COR-L47 (cell line): ENCODE measurements around the gene EPC1.
"Not testable (repeated sequence)": the region's sequence is repeated elsewhere in the genome, so short reads cannot be mapped to it uniquely, and the experiment has no call there.

Source experiments
- DNase-seq: peaks from one replicate; lab custom pipeline; 2025; lab: John Stamatoyannopoulos, UW

Gene EPC1

DNA sequence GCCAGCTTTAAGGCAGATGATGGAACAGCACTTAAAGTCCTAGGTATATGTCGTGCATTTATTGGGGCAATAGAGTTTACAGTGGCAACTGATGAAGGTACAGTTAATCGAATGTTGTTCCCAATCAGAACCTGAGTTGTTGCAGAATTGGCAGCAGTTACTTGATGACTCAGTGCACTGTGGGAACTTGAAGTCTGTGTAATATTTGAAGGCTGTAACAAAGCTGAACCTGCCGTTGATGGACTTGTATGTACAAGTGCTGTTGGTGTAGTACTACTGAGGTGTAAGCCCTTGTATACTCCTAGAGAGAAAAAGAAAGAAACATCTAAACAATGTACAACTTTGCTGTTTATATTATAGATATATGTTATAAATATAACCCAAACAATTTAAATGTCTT is 75.3 kb downstream of the EPC1 start:
- no peak for DNase-seq

DNA sequence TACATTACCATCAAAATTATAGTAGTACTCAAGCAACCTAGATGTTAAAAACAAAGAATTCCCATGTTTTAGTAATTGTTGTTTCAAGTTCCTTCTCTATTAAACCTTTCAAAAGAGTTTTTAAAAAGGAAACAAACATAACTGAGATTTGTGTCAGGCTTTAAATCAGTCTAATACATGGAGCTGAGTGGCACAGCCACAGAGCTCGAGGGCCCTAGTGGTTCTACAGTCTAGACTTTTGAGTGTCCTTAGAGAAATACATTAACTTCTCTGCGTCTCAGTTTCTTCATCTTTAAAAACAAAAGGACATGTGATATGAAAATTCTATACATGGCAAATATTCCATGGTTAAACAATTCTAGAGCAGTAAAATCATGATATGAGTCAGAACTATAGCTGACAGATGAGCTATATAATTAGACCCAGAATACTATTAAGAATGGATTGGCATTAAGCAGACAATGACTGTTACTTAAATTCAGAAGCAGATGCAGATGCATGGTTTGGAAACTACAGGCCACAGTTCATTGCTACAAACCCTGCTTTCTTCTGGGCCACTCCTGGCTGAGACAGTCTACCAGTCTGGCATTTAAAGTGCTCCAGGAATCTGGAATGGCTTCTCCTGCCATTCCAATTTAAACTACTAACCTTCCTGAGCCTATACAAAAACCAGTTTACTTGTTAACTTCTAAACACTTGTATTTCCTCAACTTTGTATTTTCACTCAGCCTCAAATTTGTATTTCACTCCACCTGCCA is 77.4 kb downstream of the EPC1 start:
- no peak for DNase-seq

DNA sequence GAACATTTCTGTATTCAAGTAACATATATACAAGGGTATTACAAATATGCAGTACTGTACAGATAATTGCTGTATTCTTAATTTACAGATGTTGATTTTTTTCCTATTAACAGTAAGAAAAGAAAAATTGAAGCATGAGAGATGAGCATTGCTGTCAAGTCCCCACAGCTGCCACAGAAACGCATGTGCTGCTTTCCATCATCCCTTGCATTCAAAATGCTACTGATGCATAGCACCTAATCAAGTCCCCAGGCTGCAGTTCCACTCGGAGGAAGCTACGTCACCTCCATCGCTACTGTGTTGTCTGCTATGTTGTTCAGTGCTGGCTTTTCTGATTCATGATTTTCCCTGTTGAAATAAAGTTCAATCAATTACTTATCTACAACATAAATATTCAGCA is 78.2 kb downstream of the EPC1 start:
- DNase-seq = no peak

DNA sequence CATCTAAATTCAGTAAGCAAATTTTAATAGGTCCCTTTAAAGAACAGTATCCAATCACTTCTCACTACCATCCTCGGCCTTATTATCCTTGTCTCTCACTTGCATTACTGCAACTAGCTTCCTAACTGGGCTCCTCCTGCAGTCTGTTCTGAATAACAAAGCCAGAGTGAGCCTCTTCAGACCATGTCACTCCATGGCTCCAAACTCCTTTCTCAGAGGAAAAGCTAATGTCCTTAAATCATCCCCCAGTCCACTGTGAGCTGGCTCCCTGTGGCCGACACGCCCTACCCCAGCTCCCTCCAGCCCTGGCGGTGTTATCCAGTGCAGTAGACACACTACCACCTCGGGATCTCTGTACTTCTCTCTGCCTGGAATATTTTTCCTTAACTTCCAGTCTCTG is 80.0 kb downstream of the EPC1 start:
- no peak for DNase-seq

DNA sequence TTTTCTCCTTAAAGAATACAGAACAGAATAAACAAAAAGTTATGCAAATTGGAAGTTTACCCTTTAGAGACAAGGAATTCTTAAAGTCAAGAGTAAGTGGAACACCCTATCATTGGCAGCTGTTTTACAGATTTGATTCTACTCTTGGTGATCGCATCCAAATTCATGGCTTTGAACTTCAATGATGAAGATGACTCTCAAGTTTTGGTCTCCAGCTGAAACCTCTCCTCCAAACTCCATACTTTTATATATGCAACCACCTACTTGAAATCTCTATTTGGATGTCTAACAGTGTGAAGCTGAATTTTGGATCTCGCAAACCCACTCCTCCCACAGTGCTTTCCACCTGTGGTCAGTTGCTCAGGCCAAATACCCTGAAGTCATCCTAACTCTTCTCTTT is 80.4 kb downstream of the EPC1 start:
- DNase-seq = no peak

DNA sequence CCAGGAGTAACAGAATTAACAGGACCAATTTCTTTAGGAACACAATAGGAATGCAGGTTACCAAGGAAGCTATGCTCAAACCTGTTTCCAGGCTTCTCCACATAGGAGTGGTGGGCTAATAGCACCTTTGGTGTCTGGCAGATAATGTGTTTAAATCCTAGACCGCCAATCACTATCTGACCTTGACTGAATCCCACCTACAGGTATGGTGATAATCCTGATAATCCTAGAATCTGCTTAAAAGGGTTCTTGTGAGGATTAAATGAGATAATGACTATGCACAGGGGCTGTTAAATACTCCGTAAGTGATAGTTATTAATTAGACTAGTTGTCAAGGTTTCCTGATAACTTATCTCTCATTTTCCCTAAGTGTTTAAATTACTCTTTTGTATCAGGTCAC is 81.2 kb downstream of the EPC1 start:
- DNase-seq = no peak

DNA sequence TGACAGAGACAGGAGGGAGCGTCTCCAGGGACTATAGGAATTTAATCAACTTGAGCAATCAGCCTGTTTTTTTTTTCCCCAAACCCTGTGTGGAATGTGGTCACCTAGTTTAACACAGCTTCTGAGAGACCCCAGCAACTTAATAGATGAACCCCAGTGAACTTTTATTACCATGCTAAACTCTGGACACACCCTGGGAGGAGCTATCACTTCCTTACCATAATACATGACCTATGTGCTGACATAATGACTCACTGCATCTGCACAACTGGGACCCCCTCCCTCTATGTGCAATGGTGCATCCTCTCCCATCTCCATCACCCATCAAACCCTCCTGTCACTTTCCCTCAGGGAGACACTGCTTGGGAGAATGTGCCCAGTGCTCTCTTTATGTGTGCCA is 83.7 kb downstream of the EPC1 start:
- no peak for DNase-seq

DNA sequence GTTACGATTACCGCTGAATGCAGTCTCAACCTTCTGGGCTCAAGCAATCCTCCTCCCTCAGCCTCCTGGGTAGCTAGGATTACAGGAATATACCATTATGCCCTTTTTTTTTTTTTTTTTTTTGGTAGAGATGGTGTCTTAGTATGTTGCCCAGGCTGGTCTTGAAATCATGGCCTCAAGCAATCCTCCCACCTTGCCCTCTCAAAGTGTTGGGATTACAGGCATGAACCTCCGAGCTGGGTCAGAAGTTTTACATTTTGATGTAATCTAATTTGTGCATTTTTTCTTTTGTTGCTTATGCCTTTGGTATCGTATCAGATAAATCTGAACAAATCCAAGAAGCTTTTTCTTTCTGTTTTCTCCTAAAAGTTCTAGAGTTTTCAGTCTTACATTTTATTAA is 87.4 kb downstream of the EPC1 start:
- no peak for DNase-seq

DNA sequence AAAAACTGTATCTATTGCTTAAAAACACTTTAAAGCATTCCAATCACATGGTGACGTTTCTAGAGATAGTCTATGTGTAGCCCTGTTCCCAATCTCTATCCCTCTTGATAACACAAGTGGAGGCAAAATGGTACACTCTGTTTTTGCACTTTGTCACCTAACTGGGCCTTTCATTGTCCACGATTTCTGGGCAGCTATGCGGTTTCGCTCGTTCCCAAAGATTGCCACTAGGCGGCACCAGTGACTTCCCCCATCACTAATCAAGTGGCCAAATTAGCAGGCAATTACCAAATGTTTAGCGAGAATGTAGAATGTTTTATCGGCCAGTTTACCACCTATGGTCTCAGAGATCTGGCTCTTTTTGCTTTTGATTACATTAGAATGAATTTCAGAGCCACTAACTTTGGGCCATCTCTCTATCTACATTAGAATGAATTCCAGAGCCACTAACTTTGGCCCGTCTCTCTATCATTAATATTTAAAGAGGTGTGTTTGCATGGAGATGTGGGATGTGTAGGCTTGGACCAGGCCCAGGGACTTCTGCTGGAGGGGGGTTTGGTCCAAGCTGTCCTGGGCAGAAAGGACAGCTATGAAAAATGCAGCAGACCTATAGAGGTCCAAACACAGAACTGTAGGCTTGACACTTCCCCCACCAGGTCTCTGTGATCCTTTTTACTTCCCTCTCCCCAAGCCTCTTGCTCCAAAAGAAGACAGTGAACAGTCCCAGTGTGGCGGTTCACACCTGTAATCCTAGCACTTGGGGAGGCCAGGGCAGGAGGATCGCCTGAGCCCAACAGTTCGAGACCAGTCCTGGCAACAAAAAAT is 90.1 kb downstream of the EPC1 start:
- peak; percentile 4 for DNase-seq

DNA sequence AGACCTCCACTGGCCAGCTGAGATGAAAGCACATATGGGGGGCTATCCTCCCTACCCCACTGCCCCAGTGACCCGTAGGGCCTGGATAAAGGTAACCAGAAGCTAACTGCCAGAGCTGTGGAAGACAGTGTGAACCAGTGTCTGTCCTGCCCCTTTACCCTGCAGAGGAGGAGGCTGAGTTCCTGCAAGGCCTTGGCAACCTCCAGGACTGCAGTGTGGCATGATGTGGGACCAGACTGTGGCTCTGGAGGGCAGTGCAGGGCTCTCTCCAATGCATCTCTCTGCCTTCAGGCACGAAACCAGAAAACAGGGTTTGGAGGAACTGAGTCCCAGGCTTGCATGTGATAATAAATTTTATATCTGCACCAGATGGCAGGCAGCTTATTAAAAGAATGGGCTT is 93.1 kb downstream of the EPC1 start:
- DNase-seq = no peak

DNA sequence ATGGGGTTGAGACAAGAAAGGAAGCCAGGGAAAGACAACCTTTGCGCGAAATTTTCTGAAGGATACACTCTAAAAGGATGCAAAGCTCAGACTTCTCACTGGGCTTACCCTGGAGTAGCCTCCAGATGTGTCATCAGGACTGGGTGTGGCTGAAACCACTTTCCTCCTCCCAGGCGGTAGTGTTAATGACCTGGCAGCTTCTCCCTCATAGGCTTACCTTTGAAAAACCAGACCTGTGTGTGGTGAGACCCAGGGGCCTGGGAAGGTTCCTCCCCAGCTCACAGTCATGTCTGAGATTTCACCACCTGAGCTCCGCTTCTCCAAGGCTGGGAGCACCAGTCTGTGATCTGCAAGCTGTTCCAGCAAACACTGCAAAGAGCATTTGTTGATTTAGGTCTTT is 93.7 kb downstream of the EPC1 start:
- no peak for DNase-seq

DNA sequence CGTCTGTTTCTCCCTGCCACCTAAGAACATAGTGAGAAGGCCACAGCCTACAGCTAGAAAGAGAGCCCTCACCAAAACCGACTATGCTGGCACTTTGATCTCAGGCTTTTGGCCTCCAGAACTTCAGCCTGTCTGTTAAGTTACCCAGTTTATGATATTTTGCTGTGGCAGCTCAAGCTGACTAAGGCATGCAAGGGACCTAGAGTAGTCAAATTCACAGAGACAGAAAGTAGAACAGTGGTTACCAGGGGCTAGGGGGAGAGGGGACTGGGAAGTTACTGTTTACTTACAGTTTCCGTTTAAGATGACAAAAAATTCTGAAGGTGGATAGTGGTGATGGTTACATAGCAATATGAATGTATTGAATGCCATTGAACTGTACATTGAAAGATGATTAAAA is 96.5 kb downstream of the EPC1 start:
- DNase-seq = not testable (repeated sequence)

DNA sequence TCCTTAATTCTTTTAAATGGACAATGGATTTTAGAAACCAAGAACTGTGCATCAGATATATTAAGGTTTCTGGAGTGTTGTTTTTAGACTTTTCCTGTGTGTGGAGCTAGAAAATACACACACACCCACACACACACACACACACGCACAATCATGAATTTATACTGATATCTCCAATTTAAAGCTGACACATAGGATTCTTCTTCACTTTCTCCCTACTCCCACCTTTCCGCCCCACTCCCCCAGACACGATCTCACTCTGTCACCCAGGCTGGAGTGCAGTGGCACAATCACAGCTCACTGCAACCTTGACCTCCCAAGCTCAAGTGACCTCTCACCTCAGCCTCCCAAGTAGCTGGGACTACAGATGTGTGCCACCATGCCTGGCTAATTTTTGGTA is 100.3 kb downstream of the EPC1 start:
- no peak for DNase-seq

DNA sequence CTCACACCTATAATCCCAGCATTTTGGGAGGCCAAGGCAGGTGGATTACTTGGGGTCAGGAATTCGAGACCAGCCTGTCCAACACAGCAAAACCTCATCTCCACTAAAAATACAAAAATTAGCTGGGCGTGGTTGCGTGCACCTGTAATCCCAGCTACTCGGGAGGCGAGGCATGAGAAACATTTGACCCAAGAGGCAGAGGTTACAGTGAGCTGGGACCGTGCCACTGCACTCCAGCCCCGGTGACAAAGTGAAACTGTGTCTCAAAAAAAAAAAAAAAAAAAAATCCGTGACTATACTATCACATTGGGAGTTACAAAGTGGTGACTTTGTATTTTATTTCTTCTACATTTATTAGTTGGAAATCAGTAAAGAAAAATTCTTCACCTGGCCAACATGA is 101.2 kb downstream of the EPC1 start:
- DNase-seq = no peak

DNA sequence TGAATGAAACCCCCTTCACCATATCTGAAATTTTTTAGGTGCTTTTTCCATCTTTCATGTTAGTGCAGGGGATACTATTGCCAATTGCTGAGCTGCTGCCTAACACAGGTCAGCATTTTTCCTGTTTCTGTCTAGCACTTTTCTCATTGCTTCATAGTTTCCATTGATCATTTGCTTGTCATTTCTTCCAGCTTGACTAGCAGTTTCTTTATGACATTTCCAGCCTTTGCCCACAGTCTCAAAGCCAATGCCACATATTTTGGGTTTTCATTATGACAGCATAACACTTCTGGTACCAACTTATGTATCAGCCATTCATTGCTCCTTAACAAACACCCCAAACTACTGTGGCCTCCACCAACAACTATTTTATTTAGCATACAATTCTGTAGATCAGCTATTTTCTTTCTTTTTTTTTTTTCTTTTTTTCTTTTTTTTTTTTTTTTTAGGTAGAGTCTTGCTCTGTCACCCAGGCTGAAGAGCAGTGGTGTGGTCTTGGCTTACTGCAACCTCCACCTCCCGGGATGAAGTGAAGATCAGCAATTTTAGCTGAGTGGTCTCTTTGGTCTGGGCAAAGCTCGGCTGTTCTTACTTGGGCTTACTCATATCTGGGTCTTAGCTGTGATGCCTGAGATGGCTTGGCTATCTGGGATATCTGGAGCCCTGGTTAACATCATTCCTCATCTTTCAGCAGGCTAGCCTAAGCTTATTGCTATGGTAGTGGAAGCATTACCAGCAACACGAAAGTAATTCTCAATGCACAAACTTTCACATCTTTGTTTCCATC is 102.3 kb downstream of the EPC1 start:
- DNase-seq = no peak

DNA sequence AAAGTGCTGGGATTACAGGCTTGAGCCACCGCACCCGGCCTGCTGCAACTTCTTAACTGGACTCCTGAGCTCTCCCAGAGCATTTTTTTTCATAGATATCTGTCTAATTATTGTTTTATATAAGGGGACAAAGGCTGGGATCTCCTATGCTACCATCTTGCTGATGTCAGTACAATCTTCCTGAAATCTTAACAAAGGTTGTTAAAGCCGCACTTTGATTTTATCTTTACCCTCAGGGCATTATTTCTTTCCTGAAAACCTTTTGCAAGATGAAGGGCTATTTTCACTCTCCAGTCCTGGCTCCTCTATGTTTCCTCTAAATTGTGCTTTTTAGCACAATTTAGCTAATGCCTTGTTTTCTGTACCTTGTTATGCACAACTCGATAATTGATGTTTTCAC is 102.9 kb downstream of the EPC1 start:
- DNase-seq = no peak

DNA sequence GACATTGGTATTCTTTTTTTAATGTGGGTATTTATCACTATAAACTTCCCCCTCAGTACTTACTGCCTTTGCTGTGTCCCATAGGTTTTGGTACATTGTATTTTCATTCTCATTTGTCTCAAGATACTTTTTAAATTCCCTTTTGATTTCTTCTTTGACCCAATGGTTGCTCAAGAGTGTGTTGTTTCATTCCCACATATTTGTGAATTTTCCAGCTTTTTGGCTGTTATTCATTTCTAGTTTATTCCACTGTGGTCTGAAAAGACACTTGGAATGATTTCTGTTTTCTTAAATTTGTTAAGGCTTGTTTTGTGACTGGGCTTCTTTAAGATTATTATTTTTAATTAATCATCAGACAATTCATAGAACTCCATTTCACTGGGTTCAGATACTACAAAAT is 105.0 kb downstream of the EPC1 start:
- DNase-seq = no peak

DNA sequence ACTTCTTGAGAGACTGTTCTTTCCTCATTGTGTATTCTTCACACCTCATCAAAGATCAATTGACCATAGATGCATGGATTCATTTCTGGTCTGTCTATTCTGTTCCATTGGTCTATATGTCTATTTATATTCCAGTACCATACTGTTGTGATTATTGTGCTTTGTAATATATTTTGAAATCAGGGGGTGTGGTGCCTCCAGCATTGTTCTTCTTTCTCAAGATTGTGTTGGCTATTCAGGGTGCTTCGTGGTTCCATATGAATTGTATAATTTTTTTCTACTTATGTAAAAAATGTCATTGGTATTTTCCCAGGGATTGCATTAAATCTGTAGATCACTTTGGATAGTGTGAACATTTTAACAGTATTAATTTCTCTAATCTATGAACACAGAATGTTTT is 106.5 kb downstream of the EPC1 start:
- no peak for DNase-seq

DNA sequence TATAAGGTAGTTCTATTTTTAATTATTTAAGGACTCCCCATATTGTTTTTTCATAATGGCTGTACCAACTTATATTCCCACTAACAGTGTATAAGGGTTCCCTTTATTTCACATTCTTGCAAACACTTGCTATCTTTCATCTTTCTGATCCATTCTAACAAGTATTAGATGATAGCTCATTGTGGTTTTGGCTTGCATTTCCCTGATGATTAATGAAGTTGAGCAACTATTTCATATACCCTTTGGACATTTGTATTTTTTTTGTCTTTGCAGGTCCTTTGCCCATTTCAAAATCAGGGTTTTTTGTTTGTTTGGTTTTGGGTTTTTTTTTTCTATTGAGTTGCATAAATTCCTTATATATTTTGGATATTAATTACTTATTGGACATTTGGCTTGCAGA is 107.2 kb downstream of the EPC1 start:
- DNase-seq = no peak

DNA sequence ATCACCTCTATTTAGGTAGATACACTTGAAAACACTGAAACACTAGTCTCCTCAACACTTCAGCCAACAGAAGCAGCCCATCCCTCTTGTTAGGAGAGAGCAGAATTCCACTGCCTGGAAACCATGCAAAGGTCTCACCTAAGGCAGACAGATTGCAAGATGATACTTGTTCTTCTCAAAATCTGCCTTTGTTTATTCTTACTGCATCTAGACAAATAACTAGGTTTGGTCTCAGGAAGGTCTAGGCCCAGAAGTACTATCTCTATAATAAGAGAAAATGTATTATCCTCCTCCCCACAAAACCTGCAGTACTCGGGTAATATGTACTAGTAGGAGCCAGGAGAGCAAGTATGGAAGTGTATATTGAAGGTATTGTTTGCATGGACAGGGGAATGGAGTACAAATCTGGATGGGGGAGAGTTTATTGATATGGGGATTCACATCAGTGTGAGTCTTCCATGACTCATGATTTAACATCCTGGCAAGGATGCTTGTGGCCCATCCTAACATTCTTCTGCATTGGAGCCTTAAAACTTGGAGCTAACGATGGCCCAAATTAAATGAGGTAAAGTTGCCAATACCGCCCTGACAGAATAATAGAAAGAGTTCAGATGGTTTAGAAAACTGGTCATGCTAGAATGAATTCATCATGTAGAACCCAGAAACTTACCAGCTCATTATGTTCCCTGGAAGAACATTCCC is 109.2 kb downstream of the EPC1 start:
- DNase-seq = no peak

DNA sequence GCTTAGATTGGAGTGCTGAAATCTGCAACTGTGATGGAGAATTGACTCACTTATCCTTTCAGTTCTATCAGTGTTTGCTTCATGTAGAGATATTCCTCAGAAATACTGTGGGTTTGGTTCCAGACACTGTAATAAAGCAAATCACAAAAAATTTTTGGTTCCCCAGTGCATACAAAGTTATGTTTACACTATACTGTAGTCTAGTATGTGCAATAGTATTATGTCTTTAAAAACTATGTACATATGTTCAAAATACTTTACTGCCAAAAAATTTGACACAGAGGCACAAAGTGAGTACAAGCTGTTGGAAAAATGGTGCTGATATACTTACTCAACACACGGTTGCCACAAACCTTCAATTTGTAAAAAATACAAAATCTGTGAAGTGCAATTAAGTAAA is 112.5 kb downstream of the EPC1 start:
- DNase-seq = no peak

DNA sequence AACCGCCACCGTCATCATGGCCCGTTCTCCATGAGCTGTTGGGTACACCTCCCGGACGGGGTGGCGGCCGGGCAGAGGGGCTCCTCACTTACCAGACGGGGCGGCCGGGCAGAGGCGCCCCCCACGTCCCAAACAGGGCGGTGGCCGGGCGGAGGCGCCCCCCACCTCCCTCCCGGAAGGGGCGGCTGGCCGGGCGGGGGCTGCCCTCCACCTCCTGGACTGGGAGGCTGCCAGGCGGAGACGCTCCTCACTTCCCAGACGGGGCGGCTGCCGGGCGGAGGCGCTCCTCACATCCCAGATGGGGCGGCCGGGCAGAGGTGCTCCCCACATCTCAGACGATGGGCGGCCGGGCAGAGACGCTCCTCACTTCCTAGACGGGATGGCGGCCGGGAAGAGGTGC is 113.6 kb downstream of the EPC1 start:
- DNase-seq = not testable (repeated sequence)
